Activated CD8-positive, alpha-beta memory T cell treated with anti-CD3 and anti-CD28 coated beads, Interleukin-2, amount 50 U/mL, for 24 hours (primary cell): ENCODE measurements around the gene LHX2.

Source experiments
- DNase-seq: peaks from one replicate; pipeline ENCODE4 v3.0.0-alpha.2; 2020; ENCODE audit errors: extremely low read depth

Gene LHX2

DNA sequence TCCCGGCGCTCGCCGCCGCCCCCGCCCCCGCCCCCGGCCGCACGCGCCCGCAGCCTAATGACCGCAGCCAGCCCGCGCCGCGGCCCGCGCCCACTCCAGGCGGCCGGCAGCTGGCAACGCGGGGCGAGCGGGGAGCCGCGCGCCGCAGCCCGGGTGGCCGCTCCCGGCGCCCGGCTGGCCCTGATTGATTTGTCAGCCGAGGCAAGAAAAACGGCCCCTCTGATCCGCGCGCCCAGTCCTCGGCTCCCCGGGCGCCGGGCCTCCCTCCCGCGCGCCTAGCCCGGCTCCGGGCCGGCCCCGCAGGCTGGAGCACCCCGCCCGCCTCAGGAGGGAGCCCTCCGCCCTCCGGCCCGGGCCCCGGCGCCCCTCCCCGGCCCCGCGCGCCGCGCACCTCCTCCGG lies 11.9 kb upstream of the LHX2 start:
- DNase-seq: no peak

DNA sequence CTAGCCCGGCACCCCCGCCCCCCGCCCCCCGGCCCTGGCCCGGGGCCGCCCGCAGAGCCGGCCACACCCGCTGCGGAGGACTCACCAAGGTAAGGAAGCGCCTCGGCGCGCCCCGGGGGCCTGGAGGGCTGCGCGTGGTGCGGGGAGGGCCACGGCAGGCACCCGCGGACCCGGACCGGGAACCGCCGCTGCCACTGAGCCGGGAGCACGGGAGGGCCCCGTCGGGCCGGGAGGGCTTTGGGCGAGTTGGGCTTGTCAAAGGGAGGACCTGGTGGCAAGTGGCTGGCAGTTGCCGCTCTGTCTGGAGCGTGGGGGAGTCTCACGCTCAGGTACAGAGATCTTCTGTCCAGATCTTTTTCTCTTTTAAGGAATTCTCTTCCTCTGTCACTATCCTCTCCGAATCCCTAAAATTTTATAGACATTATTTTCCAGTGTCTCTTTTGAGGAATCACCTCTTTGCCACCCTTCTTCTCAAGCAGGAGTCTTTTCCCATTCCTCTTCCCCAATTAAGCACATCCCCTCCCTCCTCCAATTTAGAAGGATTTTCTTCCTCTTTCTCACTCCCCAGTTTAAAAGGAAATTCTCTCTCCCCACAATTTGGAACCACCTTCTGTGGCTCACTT lies 11.3 kb upstream of the LHX2 start:
- no peak for DNase-seq

- DNase-seq: no peak
Measured at GRCh38 chr9:124000784-124001457, 10.6 kb upstream of the LHX2 start.

GRCh38 chr9:124001458-124001799 lies 10.1 kb upstream of the LHX2 start:
- DNase-seq: no peak

DNA sequence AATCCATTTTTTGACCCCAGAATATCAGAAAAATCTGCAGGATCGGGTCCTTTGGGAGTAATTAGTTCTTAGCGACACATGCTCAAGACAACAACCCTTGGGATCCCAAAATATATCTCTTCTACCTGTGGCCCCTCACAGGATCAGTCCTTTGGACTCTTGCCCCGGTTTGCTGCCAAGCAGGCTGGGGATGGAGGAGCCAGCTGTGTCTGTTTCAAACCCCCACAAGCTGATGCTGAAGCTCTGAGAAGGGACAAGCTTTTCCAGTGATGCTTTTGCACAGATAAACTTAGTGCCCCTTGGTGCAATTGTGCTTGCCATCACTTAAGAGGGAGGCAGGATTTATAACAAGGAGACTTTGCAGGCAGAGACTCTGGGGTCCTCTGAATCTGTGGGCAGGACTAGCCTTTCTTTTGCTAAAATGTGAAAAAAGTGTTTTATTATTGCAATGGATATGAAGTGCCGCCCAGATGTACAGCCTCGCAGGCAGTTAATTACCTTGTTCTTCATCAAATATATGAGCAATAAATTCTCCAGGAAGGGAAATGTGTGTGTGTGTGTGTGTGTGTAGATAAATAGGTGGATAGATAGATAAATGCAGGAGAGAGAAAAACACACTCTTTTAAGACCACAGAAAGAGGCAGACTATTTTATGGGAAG lies 9.6 kb upstream of the LHX2 start:
- no peak for DNase-seq

GRCh38 chr9:124003636-124004349 lies 7.8 kb upstream of the LHX2 start:
- DNase-seq: no peak

GRCh38 chr9:124004593-124004992 lies 7.0 kb upstream of the LHX2 start:
- no peak for DNase-seq

- DNase-seq: no peak
Measured at GRCh38 chr9:124005029-124005771, 6.4 kb upstream of the LHX2 start.

DNA sequence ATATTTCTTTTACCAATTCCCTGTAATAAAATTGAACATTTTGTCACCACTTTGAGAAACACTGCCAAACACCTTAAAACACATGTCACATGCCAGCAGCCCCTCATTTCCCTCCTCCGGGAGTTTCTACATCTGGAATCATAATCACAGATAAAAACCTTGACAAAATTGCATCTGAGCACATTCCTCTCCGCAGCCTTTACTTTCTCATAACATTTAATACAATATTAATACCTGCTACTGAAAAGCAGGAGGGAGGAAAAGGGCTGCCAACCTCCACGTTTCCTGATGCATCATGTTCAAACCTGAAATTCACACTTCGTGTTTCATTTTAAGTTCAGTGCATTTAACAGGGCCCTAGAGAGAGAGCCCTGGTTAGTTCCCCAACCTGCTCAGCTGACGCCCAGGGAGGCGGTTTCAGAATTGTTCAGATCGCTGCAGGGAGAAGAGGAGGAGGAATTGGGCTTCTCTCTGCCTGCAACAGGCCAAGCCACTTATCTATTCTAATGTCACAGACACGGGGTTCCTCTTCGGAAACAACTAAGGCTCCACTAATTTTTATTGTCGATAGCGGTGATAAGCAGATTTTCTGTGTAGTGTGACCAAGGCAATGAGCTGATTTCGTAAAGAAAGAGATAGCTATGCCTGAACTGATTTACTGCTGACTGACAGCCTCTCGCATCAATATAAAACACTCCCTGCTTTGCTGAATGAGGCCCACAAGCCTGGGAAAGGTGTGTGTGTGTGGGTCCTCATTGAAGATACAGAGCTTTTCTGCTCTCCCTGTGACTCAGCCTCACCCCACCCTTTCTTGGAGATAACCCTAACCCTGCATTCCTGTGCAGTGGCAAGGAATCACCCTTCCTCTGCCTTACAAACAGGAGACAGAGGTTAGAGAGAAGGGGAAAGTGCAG lies 4.9 kb upstream of the LHX2 start:
- no peak for DNase-seq

DNA sequence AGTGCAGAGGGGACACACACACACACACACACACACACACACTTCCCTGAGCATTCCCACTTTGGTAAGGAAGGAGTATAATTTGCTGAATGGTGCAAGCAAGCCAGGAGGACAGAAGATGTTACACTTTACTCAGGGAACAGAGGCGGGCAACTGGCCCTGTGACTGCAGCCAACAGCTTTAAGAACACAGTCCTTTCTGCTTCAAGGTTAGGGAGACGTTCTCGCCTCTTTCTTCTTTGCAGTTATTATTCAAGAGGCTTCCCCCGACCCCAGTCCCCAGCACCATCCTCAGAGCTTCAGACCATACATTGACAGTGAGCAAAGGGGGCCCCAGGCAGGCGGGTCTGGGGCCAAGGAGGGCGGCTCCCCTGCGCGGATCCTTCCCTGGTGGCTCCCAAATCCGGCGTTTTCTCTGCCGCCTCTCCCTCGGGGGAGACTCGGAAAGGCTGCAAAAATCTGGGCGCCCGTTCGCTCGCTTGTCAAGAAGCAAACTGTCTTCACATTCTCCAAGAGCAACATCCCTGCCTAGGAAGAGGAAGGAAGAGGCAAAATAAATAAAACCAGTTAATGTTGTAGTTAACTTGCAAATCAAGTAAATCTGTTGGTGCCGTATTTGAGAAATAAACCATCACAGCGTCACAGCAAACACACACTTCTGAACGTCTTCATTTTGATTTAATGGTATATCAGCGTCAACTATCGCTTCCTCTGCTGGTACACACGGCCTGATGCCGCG lies 3.8 kb upstream of the LHX2 start:
- no peak for DNase-seq

DNA sequence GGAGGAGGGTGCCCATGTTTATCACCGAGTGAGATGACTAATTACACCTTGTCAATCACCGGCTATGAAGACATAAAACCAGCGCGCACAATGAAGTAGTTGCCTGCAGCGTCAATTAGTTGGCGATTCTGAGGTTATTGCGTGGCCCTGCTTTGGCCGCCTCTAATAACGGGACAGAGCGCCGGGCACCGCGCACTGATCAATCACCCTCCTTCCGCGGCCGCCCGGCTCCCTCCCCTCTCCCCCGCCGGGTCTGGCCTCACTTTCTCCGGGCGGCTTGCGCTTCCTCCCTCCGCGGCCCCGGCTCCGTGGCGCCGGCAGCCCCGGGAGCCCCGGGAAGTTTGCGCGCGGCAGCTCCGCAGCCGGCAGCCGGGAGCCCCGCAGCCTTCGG lies 3.3 kb upstream of the LHX2 start:
- DNase-seq: no peak

- DNase-seq: no peak
Measured at GRCh38 chr9:124008694-124009530, 2.7 kb upstream of the LHX2 start.

GRCh38 chr9:124009531-124010217 lies 1.9 kb upstream of the LHX2 start:
- no peak for DNase-seq

DNA sequence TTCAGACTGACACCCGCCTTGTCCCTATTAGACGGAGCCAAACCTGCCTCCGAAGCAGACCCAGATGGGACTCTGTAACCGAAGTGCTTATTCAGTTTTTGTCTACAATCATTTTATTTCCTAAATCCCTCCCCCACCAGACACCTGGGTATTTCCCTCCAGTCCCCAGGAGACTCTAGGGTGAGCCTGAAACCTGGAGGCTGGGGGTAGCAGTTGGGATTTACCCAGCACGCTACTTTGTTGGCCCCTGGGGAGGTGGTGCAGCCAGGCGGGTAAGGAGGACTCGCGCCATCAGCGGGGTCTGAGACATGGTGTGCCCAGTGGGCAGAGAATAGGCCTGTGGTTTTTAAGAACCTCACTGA lies 1.3 kb upstream of the LHX2 start:
- no peak for DNase-seq

DNA sequence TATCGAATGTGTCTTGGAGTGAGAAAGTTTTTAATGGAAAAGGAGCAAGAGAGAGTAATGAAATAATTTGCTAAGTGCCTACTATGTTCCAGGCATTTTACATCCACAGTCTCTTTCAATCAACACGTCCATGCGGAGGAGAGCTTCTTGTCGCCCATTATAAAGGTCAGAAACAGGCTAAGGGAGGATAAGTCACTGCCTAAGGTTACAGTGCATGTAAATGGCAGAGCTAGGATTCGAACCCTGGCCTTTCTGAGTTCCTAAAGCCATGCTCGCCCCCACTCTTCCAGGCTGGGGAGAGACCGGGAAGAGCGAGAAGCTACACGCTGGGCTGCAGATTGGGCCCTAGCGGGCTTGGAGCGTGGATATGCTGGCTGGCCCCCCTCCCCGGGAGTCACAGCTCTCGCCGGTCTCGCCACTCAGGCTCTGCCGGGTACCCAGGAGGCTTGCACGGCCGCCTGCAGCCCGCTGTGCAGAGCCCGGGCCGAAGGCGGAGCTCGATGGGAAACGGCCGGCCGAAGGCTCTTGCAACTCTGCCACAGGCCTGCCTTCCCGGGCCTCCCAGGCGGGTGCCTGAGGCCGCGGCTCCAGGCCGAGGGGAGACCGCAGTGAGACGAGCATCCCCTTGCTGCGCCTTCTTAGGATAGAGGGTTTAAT lies 775 bp upstream of the LHX2 start:
- DNase-seq: no peak

DNA sequence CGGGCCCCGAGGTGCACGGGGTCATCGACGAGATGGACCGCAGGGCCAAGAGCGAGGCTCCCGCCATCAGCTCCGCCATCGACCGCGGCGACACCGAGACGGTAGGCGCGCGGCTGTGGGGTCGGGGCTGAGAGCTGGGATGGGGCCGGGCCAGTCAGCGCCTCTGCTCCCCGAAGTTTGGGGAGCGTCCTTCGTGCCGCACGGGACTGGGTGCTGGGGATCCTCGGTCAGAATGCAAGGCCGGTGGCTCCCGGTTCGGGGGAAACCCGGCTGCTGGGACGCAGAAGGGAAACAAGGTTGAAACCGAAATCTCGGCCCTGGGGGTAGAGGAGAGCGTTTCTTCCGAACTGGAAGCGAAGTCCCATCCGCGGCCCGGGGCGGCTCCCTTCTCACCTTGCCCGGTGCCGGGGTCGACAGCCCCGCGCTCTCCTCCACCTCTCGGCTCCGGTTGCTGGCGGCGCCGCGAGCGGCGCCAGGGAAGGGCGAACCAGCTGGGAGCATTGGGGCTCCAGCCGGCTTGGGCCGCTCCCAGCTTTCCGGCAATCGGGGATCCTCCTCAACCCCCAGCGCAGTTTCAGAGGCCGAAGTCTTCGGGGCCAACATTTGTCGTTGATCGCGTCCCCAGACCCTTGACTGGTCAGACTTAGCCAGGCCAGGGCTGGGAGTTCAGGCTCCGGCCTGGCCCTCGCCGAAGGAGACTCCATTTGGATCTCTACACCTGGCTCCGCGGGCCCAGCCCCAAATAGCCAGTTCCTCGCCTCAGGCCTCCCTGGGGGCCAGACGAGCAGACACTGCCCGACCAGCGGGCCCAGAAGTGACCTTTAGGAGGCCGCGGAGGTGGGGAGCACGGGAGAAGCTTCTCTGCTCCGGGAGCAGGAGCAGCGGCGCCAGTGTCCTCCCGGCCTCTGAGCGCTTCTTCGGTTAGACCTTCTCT lies 1.1 kb downstream of the LHX2 start:
- no peak for DNase-seq
